GM21576 (cell line): ENCODE data around the gene C2CD4B.

Experiments
- ATAC-seq: cut with Tn5 transposase; IDR thresholded peaks from one replicate; pipeline ENCODE4 v1.9.1; 2021; ENCODE audit warnings: mild to moderate bottlenecking, moderate library complexity; ENCODE audit not compliant: unreplicated experiment

C2CD4B gene

GRCh38 chr15:62119874-62120273 is 45.2 kb downstream of the C2CD4B start:
- ATAC-seq: no peak

GRCh38 chr15:62119227-62119864 is 45.7 kb downstream of the C2CD4B start:
- no peak for ATAC-seq

- ATAC-seq: no peak
Measured at GRCh38 chr15:62118520-62119226, 46.4 kb downstream of the C2CD4B start.

DNA sequence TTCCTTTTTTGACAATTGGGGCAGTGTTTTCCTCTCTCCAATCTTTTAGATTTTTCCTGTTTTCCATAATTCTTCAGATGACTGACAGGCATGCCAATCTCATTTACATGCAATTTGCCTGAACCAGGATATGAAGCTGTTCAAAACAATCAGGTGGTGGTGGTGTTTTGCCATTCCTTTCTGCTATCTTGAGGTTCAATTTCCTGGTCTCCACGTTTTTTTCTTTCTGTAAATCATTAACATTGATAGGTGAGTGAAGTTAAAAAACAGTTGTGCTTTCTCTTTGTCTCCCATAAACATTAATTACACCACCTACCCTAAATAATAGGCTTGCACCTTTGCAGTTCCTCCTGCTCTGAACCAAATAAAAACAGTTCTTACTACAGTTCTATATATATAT is 49.2 kb downstream of the C2CD4B start:
- no peak for ATAC-seq
